Fibroblast of lung (primary cell): ENCODE data around the gene SIK3. TPM values are rescaled to one million over a fixed set of nuclear protein-coding genes. Genes with fewer than 3 reads are reported as not detected.

Experiments used
- DNase-seq, 2 donors: peaks; one replicate each; pipeline versions ENCODE4 v3.0.0 to v3.0.0-alpha.2; 2010; ENCODE audit warnings: low read depth in 2 of 2
- H2AFZ ChIP-seq: 2 replicates; pipeline ENCODE4 v1.5.1; 2012; ENCODE audit warnings: low read length, control low read depth, inconsistent platforms
- H3K27ac ChIP-seq: 2 replicates; pipeline ENCODE4 v1.5.1; 2011; ENCODE audit warnings: low read length, control low read depth; ENCODE audit not compliant: insufficient read depth
- H3K27me3 ChIP-seq: 2 replicates; pipeline ENCODE4 v1.5.1; 2011; ENCODE audit warnings: mild to moderate bottlenecking, low read length; ENCODE audit not compliant: control insufficient read depth, insufficient read depth
- H3K36me3 ChIP-seq: 2 replicates; pipeline ENCODE4 v1.5.1; 2011; ENCODE audit warnings: low read length; ENCODE audit not compliant: control insufficient read depth, insufficient read depth
- H3K4me1 ChIP-seq: 2 replicates; pipeline ENCODE4 v1.5.1; 2011; ENCODE audit warnings: low read length; ENCODE audit not compliant: control insufficient read depth, insufficient read depth; ENCODE audit errors: extremely low read depth
- H3K4me2 ChIP-seq: 2 replicates; pipeline ENCODE4 v1.5.1; 2011; ENCODE audit warnings: low read length, control low read depth; ENCODE audit not compliant: insufficient read depth; ENCODE audit errors: extremely low read depth
- H3K4me3 ChIP-seq, 4 experiments: fragments of 200-600 bp in 1 of 4; sonication (generic) in 1 of 4; replicated peaks in 1 of 4; 2 replicates each; pipeline ENCODE4 v1.5.1; 2011 to 2016; ENCODE audit warnings: low read length in 4 of 4, low read depth in 3 of 4, mild to moderate bottlenecking in 3 of 4, control low read depth in 2 of 4, inconsistent platforms in 1 of 4, mixed read lengths in 1 of 4; ENCODE audit not compliant: insufficient read depth in 1 of 4; ENCODE audit errors: control extremely low read depth in 1 of 4
- H3K79me2 ChIP-seq: 2 replicates; pipeline ENCODE4 v1.5.1; 2012; ENCODE audit warnings: mild to moderate bottlenecking, low read length, inconsistent platforms; ENCODE audit not compliant: control insufficient read depth, insufficient read depth
- H3K9ac ChIP-seq: 2 replicates; pipeline ENCODE4 v1.5.1; 2011; ENCODE audit warnings: mild to moderate bottlenecking, low read length, control low read depth; ENCODE audit not compliant: insufficient read depth
- H3K9me3 ChIP-seq: 2 replicates; pipeline ENCODE4 v1.5.1; 2012; ENCODE audit warnings: low read depth, low read length; ENCODE audit not compliant: control insufficient read depth, insufficient read depth
- H4K20me1 ChIP-seq: 2 replicates; pipeline ENCODE4 v1.5.1; 2011; ENCODE audit warnings: low read length; ENCODE audit not compliant: control insufficient read depth, insufficient read depth; ENCODE audit errors: extremely low read depth
- EZH2 ChIP-seq: IDR thresholded peaks from 2 replicates; pipeline ENCODE4 v1.5.1; 2012; ENCODE audit warnings: low read length, control low read depth, mild to moderate bottlenecking; ENCODE audit errors: missing control alignments
- polyA plus RNA-seq, 2 donors: library from polyadenylated mRNA; depleted of rRNA in 1 of 2; stranded (reverse) in 1 of 2; unstranded in 1 of 2; fragments of >200 nt; gene quantifications; 2 replicates each; pipeline ENCODE4 v1.2.1, GENCODE V29; 2011 to 2012; ENCODE audit warnings: missing spikeins in 1 of 2
- total RNA-seq: library from RNA; depleted of rRNA; stranded (reverse); fragments of >200 nt; gene quantifications from 2 replicates; pipeline ENCODE4 v1.2.1, GENCODE V29; 2014
- TF ChIP-seq, protein P1 (sequence below), 2 donors: IDR thresholded peaks in 1 of 2; conservative IDR thresholded peaks in 1 of 2; 1 replicate in 1 of 2; 2 replicates in 1 of 2; pipeline ENCODE4 v1.5.1; 2011 to 2012; ENCODE audit warnings: low read length in 2 of 2, control low read depth in 1 of 2, inconsistent platforms in 1 of 2, low read depth in 1 of 2, mild to moderate bottlenecking in 1 of 2

SIK3 gene
- total and polyA plus RNA-seq, 2 donors (not counting 1 experiment from before 2014, with no cell fraction given) = 7.1 to 22.8 TPM

DNA sequence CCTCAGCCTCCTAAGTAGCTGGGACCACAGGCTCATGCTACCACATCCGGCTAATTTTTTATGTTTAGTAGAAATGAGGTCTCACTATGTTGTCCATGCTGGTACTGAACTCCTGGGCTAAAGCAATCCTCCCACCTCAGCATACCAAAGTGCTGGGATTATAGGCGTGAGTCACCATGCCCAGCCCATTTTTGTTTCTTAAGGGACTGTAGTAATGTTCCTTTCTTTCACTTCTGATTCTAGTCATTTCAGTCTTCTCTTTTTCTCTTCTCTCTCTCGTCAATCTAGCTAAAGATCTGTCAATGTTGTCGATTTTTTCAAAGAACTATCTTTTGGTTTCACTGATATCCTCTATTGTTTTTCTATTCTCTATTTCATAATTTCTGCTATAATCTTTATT, 149.8 kb downstream of the SIK3 start:
- no peak for TF ChIP-seq EZH2
- TF ChIP-seq, protein P1, sequence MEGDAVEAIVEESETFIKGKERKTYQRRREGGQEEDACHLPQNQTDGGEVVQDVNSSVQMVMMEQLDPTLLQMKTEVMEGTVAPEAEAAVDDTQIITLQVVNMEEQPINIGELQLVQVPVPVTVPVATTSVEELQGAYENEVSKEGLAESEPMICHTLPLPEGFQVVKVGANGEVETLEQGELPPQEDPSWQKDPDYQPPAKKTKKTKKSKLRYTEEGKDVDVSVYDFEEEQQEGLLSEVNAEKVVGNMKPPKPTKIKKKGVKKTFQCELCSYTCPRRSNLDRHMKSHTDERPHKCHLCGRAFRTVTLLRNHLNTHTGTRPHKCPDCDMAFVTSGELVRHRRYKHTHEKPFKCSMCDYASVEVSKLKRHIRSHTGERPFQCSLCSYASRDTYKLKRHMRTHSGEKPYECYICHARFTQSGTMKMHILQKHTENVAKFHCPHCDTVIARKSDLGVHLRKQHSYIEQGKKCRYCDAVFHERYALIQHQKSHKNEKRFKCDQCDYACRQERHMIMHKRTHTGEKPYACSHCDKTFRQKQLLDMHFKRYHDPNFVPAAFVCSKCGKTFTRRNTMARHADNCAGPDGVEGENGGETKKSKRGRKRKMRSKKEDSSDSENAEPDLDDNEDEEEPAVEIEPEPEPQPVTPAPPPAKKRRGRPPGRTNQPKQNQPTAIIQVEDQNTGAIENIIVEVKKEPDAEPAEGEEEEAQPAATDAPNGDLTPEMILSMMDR (conservative IDR thresholded peaks at IDR 0.05 in 1 of 2, IDR thresholded peaks at IDR 0.05 in 1 of 2; ENCODE audit: low read depth in 1 of 2, low read length in 2 of 2) = no peak
- Histone ChIP-seq H3K36me3 (no peaks in the 10 kb centered on the region), H3K9ac (no peak overlapping the region), H2AFZ (no peak overlapping the region), H3K79me2 (no peaks in the 10 kb centered on the region), H3K4me1 (no peaks in the 10 kb centered on the region), H3K9me3 (no peaks in the 10 kb centered on the region), H3K4me3 (no peak overlapping the region), H3K27me3 (no peaks in the 10 kb centered on the region), H4K20me1 (no peaks in the 10 kb centered on the region), H3K4me2 (no peak overlapping the region), H3K27ac (no peak overlapping the region)
- peak in 1 of 2 donors; percentile 48 for DNase-seq

DNA sequence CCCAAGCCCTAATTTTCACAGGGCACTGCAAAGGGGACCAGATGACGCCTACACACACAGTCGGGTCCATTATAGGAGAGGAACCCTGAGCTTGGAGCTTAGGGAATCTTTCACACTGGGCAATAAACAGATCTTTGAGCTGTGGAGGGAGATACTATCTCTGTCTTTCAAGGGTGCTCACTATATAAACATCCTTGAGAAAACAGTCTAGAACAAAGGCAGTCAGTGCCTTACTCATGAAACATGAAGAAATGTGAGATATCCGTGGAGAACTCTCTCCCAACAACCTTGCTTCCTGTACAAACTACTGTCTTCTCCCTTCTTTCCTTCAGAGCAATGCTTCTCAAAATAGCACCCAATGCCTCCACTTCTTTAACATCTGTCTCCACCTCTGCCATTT, 151.8 kb downstream of the SIK3 start:
- Histone ChIP-seq H3K4me2 (no peak overlapping the region), H3K9ac (no peak overlapping the region), H2AFZ (no peak overlapping the region), H3K4me3 (no peak overlapping the region), H3K4me1 (no peaks in the 10 kb centered on the region), H3K27ac (no peak overlapping the region), H3K27me3 (no peaks in the 10 kb centered on the region), H3K36me3 (no peaks in the 10 kb centered on the region), H3K79me2 (no peaks in the 10 kb centered on the region), H3K9me3 (no peaks in the 10 kb centered on the region), H4K20me1 (no peaks in the 10 kb centered on the region)
- TF ChIP-seq, protein P1 (conservative IDR thresholded peaks at IDR 0.05 in 1 of 2, IDR thresholded peaks at IDR 0.05 in 1 of 2; ENCODE audit: low read depth in 1 of 2, low read length in 2 of 2) = no peak
- no peak for TF ChIP-seq EZH2
- peak in 1 of 2 donors; percentile 52 for DNase-seq

DNA sequence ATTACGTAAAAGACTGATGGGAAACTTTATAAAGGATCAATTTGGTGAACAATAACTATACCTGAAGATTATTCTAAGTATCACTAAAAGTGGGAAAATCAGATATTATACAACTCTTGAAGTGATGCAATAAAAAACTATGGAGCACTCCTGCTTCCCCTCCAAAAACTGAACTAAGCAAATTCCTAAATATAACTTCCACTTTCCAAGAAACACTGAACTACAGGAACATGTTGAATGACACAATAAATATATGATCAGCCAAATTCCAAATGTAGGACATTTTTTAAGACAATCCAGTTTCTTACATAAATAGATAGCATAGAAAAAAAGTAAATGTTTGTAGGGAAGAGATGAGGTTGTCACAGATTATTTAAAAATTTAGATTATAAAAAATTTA, 158.7 kb downstream of the SIK3 start:
- Histone ChIP-seq H3K9ac (no peak overlapping the region), H3K27ac (no peak overlapping the region), H3K4me1 (no peaks in the 10 kb centered on the region), H3K27me3 (no peaks in the 10 kb centered on the region), H3K9me3 (no peaks in the 10 kb centered on the region), H3K4me3 (no peak overlapping the region), H4K20me1 (no peaks in the 10 kb centered on the region), H3K79me2 (no peaks in the 10 kb centered on the region), H3K4me2 (no peak overlapping the region), H2AFZ (no peak overlapping the region), H3K36me3 (no peaks in the 10 kb centered on the region)
- TF ChIP-seq, protein P1 (conservative IDR thresholded peaks at IDR 0.05 in 1 of 2, IDR thresholded peaks at IDR 0.05 in 1 of 2; ENCODE audit: low read depth in 1 of 2, low read length in 2 of 2) = no peak
- TF ChIP-seq EZH2 = no peak
- DNase-seq = no peak
